ENCODE results near the gene CYP2B6.
"Not testable (repeated sequence)": the region's sequence is repeated elsewhere in the genome, so short reads cannot be mapped to it uniquely, and the experiment has no call there.

Gene CYP2B6

GRCh38 chr19:40981591-40981990 is 9.5 kb upstream of the CYP2B6 start:
- DNase-seq, result no peak

DNA sequence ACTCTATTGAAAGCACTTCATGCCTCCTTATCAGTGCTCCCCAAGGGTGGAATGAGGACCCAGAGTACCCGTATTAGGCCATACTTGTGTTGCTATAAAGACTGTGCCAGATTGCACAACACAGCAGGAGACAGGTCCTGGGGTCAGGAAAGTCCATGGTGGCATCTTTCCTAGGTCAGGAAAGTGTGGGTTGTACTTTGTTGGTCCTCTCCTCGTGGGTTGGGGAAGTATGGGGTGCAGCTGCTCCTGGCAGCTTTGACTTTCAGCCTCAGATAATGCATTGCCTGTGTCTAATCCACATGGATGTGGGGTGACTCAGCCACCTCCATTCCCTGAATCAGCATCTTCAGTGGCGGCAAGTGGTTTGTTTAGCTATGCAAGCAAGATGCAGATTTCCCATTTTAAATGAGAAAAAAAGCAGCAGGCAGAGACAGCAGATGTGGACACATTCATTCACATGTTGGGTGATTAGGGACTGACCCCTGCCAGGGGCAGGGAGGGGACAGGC is 8.4 kb upstream of the CYP2B6 start:
- no peak for DNase-seq

GRCh38 chr19:40989453-40989852 is 1.6 kb upstream of the CYP2B6 start:
- DNase-seq, result no peak

DNA sequence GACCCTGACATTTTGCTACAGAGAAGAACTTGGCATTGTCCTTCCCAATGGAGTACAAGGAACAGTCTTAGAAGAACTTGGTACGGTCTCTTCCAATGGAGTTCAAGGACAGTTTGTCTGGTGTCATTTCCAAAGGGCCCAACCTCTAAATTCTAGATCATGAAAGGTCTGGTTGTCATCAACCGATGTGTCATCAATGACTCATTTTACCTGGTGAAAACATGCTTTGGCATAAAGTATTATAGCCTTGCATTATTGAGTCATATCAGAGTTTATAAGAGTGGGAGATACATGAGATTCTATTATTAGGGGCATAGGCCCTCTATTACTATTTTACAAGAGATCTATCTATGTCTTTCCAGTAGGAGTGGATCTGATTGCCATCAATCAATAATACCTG is 4.3 kb downstream of the CYP2B6 start:
- DNase-seq, result no peak

GRCh38 chr19:40999018-40999417 is 7.9 kb downstream of the CYP2B6 start:
- DNase-seq, result not testable (repeated sequence)

DNA sequence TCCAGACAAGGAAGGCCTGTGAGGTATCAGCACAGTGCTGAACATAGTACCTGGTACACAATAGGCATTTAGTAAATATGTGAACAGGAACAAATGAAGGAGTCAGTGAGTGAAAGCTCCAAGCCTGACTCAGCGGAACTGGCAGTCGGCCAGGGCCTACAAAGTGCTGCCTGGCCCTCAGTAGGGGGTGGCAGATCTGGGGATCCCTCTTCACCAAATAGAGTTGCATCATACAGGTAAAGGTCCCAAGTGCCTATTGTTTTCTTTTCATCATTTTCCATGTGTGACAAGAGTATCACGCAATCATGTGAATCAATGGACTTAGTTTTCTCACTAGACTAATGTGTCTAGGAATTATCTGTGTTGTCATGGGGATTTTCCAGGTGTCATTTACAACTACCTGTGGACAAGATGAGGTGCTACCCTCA is 9.2 kb downstream of the CYP2B6 start:
- DNase-seq, result no peak

GRCh38 chr19:41001243-41001971 is 10.3 kb downstream of the CYP2B6 start:
- no peak for DNase-seq

DNA sequence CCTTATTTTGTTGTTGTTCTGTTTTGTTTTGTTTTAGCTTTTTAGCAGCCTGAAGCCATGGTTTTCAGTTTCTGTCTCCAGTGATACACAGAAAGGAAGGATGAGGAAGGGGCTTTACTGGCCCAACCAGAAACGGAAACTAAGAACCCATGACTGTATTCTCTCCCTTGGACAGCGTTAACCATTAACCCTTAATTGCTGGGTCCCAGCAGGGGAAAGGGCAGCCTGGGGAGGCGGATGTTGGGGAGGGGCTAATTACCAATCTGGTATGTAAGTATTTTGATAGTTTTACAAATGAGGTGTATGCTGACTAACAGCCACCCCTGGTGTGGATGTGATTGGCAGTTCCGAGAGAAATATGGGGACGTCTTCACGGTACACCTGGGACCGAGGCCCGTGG is 12.6 kb downstream of the CYP2B6 start:
- not testable (repeated sequence) for DNase-seq

DNA sequence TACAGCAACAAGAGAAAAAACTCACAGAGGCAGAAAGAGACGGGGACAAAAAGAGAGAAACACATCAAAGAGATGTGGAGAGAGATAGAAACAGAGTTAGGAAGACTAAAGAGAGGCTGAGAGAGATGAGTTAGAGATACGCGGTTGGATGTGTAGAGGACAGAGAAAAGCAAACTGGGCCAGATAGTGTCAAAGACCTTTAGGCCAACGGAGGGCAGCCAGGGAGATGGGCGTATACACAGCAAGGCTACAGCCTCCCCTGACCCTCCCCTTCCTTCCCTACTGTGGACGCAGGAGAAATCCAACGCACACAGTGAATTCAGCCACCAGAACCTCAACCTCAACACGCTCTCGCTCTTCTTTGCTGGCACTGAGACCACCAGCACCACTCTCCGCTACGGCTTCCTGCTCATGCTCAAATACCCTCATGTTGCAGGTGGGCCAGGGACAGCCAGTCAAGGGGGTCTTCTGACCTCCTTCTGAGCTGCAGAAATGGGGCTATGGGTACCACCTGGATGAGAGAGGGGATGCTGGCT is 18.7 kb downstream of the CYP2B6 start:
- no peak for DNase-seq

DNA sequence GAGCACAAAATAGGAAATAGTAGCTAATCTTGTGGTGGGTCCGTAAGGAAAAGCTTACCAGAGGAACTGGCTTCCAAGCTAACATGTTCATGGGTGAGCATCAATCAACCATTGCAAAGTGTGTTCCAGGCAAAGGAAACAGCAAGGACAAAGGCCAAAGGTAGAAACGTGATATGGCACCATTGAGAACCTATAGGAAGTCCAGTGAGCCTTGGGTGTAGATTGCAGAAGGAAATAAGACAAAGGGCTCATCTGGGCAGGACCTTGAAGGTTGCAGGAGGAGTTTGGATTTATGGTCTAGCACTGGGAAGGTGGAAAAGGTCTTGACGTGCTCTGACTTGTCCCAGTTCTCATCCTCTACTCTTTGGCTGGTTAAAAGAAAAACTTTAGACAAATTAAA is 22.3 kb downstream of the CYP2B6 start:
- DNase-seq, result no peak

GRCh38 chr19:41014643-41015042 is 23.6 kb downstream of the CYP2B6 start:
- DNase-seq, result no peak

GRCh38 chr19:41016488-41017071 is 25.5 kb downstream of the CYP2B6 start:
- no peak for DNase-seq

DNA sequence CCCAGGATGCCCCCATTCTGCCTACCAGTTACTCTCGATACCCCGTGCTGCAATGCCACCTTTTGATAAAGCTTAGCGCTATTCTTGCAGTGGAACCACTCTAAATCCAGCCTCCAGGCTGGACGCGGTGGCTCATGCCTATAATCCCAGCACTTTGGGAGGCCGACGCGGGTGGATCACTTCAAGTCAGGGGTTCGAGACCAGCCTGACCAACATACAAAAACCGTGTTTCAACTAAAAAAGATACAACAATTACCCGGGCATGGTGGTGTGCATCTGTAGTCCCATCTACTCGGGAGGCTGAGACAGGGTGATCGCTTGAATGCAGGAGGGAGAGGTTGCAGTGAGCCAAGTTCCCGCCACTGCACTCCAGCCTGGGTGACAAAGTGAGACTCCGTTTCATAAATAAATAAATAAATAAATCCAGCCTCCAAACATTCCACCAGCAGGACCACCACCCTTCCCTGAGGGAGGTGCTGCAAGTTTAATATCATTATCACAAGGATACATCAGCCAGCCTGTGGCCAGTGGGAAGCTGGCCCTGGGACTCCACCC is 27.7 kb downstream of the CYP2B6 start:
- DNase-seq, result no peak

- DNase-seq, result no peak
Measured at GRCh38 chr19:41019346-41019745, 28.3 kb downstream of the CYP2B6 start.

DNA sequence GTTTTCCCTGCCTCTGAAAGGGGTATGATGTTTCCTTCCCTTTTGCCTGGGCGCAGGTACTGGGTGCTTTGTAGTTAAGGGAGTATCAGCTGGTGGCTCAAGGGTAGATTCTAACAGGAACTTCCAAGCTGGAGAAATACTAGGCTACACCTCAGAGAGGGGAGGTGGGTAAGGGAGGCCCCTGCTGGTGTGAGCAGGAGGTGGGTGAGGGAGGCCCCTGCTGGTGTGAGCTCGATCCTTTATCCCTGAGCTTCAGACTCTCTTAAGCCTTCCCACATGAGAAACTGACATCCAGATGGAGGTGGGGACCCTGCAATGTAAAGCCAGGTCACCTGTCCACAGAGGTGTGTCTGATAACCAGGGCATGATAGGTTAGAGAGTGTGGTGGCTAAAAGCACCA is 32.1 kb downstream of the CYP2B6 start:
- DNase-seq, result no peak

DNA sequence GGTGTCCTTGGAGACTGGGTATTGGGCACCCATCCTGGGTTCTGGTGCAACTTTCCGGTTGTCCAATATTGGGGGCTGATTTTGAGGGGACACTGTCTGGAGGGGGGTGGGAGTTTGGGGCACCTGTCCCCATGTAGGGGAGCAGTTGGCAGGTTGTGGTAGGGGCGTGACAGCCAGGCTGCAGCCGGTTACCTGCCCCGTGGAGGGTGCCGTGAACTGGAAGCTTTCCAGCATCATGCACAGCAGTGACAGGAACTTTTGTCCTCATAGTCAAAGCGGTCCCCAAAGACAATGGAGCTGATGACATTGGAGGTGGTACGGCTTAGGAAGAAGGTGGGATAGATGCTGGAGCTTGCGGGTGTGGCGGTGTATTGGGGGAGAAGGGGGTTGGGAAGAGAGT is 34.3 kb downstream of the CYP2B6 start:
- no peak for DNase-seq

DNA sequence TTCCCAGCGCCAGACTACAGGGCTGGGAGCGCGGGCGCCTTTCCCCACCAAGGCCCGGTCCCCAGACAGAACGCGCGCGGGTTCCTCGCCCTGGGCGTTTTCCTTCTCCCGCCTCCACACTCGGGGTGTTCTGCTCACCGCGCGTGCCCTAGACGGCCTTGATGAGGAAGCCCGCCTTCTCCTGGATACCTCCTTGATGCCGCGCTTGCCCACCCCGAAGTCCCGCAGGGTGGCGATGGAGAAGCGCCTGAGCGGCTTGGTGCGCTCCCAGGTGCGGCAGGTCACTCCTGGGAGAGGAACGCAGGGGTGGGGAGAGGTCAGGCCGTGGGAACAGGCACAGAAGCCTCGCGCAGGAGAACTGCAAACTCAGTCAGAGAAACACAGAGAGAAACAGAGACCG is 34.8 kb downstream of the CYP2B6 start:
- no peak for DNase-seq

DNA sequence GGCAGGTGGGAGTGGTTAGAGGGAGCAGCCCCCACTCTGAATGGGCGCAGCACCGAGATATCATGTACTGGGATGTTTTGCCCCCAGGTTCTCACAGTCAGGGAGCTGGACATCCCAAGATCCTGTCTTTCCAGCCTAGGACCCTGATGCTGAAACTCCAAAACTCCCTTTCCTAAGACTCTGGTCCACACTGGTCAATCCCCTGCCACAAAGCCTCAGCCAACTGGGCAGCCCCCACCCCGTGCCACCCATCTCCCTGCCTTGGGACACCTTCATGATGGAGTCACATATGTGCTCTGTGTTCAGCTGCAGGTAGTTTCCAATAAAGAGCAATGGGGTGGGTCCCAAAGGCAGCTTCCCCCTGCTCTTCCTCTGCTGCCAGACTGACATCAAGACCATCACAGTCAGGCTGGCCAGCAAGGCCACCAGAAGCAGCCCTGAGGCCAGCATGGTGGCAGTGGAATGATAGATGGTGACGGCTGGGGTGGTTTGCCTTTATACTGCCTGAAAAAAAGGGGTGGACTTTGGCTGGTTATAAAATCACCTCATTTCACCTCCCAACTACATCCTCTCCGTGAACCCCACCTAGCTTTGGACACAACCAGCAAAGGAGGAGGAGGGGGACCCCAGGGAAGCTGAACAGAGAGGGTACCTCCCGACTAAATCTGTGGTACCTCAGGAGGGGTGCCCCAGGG is 36.3 kb downstream of the CYP2B6 start:
- no peak for DNase-seq

- DNase-seq, result no peak
Measured at GRCh38 chr19:41029524-41030432, 38.7 kb downstream of the CYP2B6 start.

GRCh38 chr19:41030651-41031050 is 39.6 kb downstream of the CYP2B6 start:
- no peak for DNase-seq

DNA sequence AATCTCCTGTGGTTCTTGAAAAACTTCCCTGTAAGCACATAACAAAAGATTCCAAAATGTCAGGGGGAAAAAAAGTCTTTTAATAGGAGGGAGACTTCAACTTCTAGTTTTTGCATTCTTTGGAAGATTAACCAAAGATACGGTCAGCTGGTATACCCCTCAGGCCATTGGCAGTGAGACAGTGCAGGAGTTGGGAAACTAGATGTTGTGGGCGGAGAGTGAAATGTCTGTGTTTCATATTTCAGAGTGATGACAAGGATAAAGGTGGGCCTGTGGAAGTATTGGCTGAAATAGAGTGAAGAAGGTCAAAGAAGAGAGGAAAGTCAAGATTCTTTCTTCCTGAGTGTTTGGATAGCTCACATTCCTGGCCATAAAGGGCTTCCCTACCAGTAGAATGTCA is 40.8 kb downstream of the CYP2B6 start:
- DNase-seq, result no peak

DNA sequence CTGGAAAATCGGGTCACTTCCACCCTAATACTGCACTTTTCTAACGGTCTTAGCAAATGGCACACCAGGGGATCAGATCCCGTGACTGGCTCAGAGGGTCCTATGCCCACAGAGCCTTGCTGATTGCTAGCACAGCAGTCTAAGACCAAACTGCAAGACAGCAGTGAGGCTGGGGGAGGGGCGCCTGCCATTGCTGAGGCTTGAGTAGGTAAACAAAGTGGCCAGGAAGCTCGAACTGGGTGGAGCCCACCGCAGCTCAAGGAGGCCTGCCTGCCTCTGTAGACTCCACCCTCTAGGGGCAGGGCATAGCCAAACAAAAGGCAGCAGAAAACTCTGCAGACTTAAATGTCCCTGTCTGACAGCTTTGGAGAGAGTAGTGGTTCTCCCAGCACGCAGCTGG is 42.2 kb downstream of the CYP2B6 start:
- not testable (repeated sequence) for DNase-seq

Data from midbrain (tissue), 1 donor.